GM18498 (cell line): ENCODE measurements around the gene PDXK.
"Not testable (repeated sequence)": the region's sequence is repeated elsewhere in the genome, so short reads cannot be mapped to it uniquely, and the experiment has no call there.

ENCODE experiments used
- ATAC-seq: cut with Tn5 transposase; IDR thresholded peaks from one replicate; pipeline ENCODE4 v1.9.1; 2021; ENCODE audit warnings: mild to moderate bottlenecking, moderate library complexity; ENCODE audit not compliant: unreplicated experiment

PDXK gene

GRCh38 chr21:43718872-43719747, at the start of gene PDXK:
PDXK (plus strand) TSS chr21:43719129; CDS start chr21:43719295, 166 bp downstream.
- ATAC-seq = peak; percentile 74

DNA sequence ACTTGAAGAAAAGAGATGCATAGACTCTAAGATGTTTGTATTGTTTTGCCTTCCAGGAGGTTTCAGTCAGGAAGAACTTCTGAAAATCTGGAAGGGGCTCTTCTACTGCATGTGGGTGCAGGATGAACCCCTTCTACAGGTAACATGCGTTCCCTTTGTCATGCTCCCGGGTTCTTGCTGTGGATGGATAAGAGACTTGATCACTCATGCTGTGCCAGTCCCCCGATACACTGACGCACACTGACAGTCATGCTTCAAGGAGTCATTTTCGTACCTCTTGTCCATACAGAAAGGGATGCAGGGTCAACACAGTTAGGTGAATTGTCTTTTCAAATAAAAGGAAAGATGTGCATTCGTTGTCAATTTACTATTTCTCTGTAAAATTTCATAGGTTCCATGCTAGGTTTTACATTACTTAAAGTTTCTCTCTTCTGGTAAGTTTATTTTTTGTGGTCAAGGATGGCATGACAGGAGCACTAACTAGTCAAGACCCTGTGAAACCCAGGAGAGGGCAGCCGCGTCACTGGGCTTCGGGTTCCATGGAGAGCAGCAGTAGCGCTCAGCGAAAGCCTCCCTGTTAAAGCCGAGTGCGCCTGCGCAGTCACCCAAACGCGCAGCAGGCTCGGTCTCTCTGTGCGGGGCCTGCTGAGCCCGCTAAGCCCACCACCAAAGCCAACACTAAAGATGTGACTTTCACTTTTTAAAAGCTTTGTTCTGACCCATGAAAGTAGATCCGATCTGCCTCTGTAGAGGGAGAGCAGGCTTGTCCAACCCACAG, 48.9 kb upstream of the PDXK start:
- no peak for ATAC-seq

- ATAC-seq = no peak
Measured at GRCh38 chr21:43675871-43676270, 43.1 kb upstream of the PDXK start.

DNA sequence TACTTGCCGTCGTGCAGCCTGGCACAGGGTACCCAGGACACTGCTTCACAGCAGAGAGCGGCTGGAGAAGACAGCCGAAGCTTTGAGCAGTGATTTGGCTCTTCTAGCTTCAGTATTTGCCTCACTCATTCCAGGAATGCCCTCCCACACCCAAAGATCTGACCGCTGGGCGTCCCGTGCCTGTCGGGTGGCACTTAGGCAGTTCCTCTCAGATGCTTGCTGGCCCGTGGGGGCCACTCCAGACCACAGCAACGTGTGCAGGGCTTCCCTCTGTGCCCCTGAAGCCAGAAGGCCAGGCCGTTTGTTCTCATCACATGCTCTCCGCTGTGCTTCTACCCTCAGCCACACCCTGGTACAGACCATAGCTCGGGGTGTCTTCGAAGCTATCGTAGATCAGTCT, 42.5 kb upstream of the PDXK start:
- ATAC-seq = no peak

DNA sequence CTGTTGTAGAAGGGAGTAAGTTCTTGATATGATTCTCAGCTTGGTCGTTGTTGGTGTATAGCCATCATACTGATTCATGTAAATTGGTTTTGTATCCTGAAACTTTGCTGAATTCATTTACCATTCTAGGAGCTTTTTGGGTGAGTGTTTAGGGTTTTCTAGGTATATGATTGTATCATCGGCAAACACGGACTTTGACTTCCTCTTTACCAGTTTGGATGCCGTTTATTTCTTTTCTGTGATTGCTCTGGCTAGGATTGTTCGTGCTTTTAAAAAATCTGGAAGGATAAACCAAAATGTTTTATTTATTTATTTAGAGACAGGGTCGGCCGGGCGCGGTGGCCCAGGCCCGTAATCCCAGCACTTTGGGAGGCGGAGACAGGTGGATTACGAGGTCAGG, 39.0 kb upstream of the PDXK start:
- no peak for ATAC-seq

DNA sequence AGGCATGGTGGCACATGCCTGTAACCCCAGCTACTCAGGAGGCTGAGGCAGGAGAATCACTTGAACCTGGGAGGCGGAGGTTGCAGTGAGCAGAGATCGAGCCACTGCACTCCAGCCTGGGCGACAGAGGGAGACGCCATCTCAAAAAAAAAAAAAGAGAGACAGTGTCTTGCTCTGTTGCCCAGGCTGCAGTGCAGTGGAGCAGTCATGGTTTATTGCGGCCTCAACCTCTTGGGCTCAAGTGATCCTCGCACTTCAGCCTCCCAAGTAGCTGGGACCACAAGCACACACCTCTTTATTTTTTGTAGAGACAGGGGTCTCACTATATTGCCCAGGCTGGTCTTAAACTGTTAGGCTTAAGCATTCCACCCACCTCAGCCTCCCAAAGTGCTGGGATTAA, 38.5 kb upstream of the PDXK start:
- ATAC-seq = not testable (repeated sequence)

DNA sequence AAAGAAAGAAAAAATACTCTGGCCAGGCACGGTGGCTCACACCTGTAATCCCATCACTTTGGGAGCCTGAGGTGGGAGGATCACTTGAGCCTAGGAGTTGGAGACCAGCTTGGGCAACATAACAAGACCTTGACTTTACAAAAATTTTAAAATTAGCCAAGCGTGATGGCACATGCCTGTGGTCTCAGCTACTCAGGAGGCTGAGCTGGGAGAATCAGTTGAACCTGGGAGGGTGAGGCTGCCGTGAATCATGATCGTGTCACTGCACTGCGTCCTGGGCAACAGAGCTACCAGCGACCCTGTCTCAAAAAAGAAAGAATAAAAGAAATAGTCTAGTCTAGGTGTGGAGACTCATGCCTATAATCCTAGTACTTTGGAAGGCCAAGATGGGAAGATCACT, 37.3 kb upstream of the PDXK start:
- ATAC-seq = no peak

- ATAC-seq = no peak
Measured at GRCh38 chr21:43684424-43684823, 34.5 kb upstream of the PDXK start.

DNA sequence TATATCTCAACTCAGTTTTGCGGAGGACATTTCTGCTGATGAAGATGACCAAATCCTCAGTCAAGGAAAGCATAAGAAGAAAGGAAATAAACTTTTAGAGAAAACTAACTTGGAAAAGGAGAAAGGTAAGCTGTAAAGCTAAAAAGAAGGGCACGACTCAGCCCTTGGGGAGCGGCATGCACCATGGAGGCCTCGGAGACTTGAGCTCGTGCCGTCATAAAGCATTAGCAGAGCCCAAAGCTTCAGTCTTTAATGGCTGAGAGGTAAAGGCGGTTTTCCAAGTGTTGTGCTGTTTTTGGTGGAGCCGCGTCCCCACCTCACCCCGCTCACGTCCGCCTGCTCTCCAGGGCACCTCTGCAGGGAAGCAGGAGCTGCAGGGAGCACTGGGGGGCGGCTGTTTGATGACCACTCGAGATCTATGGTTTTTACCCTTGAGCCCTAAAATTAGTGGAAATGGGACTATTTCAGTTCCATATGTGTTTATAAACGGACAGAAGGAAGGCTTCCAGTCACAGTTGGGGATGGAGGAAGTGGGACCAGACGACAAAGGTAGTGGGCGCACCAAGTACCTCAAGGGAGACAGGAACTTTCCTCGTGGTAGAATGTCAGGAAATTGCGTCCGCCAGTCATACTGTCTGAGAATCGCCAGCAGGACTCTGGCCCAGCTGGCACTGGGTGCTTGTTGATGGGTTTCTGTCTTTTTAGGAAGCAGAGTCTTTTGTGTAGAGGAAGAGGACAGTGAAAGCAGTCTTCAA, 31.9 kb upstream of the PDXK start:
- ATAC-seq = no peak

DNA sequence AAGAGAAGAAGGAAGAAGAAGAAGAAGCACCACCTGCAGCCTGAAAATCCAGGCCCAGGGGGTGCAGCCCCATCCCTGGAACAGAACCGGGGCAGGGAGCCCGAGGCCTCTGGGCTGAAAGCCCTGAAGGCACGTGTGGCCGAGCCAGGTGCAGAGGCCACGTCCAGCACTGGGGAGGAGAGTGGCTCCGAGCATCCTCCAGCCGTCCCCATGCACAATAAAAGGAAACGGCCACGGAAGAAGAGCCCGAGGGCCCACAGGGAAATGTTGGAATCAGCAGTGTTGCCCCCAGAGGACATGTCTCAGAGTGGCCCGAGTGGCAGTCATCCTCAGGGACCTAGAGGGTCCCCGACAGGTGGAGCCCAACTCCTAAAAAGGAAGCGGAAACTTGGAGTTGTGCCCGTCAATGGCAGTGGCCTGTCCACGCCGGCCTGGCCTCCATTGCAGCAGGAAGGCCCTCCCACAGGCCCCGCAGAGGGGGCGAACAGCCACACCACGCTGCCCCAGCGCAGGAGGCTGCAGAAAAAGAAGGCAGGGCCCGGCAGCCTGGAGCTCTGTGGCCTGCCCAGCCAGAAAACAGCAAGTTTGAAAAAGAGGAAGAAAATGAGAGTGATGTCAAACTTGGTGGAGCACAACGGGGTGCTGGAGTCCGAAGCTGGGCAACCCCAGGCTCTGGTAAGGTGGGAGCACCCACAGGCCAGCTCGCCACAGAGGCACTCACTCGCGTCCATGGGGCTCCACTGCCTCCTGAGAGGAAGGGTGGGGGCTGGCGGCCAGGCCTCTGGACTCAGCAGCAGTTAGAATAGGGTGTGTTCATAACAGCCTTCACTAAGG, 31.1 kb upstream of the PDXK start:
- ATAC-seq = no peak

- ATAC-seq = no peak
Measured at GRCh38 chr21:43688906-43689305, 30.0 kb upstream of the PDXK start.

DNA sequence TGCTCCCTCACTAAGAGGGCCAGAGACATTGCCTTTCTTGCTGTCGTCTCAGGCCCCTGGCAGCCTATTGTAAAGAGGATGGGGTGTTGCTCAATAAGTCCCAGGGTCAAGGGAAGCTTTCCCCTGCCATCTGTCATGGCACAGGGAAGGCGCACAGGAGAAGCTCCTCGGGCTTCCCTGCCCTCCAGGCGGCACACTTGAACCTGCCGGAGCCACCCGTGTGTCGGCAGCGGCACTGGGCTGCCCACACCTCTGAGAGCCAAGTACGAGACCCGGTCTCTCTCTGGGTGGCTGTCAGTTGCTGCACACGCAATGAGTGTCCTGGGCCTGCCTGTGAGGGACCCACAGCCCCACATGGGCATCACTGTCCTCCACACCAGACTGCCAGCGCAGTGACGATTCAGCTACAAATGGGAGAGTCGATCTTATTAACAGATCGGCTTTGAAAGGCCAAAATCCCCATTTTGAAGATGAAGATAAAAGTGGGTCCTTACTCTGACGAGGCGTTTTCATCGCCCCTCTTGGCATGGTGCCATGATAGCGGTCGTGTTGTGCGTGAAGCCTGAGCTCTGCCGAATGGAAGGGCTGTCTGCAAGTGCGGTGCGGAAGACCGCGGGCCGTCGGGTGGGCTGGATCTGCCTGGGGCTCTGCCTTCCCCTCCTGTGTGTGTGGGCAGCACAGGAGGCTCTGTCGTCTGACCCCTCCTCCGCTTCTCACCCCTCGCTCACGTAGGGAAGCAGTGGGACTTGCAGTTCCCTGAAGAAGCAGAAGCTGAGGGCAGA, 29.2 kb upstream of the PDXK start:
- ATAC-seq = no peak

DNA sequence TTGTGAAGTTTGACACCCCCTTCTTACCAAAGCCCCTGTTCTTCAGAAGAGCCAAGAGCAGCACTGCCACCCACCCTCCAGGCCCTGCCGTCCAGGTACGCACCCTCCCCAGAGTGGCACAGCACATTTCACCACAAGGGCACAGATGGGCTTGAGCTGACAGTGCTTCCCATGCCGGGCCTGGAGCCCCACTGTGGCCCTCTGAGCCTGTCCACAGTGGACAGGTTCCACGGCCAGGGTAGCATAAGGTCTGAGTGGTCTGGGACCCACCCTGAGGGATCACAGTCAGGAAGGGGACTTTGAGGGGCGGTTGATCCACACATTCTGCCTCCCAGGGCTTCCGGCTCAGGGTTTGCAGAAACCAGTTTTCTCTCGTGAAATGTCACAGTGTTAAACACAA, 28.6 kb upstream of the PDXK start:
- ATAC-seq = no peak

DNA sequence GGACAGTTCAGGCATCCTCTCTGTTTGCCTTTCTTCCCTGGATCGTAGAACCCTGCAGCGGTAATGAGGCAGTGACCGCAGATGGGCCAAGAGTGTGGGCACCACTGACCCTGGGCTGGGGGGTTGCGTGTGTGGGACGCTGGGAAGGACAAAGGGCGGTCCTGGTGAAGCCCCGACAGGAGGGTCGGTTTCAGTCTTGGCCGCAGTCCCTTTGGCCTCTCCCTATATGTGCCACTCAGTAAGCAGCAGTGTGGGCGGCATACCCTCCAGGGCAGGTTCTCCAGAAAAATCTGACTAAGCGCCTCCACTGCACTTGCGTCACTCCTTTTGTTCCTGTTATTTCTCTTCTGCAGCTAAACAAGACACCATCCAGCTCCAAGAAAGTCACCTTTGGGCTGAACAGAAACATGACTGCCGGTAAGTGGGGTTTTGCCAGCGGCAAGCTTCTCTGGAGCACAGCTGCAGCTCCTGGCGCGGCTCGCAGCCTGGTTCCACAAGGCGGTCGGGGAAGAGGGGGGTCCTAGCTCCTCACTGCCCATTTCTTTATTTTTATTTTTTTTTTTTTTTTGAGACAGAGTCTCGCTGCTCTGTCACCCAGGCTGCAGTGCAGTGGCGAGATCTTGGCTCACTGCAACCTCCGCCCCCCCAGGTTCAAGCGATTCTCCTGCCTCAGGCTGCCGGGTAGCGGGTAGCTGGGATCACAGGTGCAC, 27.7 kb upstream of the PDXK start:
- no peak for ATAC-seq

DNA sequence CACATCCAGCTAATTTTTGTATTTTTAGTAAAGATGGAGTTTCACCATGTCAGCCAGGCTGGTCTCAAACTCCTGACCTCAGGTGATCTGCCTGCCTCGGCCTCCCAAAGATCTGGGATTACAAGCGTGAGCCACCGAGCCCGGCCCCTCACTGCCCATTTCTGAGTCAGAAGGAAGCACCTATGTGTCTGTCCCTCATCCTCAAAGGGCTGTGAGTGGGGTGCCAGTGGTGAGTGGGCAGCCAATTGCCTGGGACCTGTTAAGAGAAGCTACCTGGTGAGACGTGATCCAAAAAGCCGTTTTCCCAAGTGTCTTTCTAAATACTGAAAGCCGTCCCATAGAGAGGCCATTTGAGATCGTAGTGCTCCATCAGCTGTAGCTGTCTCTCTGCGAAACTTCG, 27.1 kb upstream of the PDXK start:
- no peak for ATAC-seq

DNA sequence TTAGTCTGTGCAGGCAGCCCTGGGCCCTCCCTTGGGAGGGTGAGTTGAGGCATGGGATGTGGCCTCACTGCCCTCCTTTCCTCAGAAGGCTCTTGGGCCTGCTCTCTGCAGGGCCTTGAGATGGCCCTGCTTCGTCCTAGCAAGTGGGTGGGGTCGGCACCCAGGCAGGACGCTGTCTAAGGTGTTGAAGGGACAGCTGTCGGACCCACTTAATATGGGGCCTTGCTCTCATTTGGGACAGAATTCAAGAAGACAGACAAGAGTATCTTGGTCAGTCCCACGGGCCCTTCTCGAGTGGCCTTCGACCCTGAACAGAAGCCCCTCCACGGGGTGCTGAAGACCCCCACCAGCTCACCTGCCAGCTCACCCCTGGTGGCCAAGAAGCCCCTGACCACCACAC, 26.0 kb upstream of the PDXK start:
- ATAC-seq = no peak

DNA sequence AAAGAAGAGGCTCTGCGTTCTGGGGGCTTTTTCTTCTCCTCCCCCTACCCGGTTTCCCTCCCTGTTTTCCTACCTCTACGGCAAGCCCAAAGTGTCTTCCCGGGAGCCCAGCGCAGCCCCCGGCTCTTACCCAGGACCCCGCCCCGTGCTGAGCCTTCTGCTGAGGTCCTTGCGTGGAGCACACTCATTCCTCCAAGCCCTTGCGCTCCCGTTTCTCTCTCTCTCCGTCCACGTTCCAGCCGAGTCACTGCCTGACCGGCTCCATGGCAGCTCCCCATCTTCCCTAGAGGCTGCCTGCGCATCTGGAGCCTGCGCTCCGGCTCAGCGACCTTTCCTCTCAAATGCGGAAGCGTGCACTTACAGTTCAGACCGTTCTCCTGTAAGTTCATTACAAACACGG, 24.9 kb upstream of the PDXK start:
- no peak for ATAC-seq

DNA sequence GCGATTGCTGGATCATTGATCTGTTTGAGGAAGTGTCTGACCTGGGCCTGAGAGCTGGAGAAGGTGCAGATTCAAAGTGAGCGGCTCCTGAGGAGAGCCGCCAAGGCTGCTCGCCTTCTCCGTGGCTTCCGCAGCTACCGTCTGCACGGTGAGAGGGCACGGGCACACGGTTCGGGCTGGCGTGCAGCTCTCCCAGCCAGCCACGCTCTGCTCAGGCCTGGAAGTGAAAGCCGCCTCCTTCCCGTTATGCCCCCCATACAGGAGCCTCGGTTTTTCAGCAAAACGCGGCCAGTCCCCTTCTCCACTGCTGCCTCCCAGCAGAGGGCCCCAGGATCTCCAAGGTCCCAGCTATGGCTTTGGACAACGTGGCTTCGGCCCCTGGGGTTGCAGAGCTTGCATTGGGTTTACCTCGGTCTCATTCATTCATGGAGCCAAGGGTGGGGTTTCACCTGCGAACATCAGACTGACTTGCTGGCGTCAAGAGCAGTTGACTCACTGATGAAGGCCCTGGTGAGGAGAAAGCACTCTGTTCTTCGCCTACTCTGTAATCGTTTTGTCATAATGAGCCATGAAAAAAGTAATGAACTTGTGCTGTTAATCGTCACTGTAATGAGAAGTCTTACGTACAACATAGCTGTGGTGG, 24.4 kb upstream of the PDXK start:
- no peak for ATAC-seq

DNA sequence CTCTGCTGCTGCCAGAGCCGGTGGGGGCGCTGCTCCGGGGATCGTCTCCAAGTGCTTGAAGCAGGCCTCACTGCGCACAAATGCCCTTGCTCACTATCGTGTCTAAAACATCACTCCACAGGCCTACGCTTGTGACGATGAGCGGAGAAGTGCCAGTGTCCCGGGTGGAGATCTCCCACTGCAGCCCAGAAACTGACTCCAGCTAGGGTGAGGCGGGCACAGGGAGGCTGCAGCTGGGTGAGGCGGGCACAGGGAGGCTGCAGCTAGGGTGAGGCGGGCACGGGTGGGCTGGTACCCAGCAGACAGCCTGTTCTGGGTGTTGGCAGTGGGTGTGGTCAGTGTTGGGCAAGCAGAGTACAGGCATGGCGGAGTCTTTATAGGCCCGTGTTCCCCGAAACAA, 22.7 kb upstream of the PDXK start:
- no peak for ATAC-seq
